Left kidney (tissue), 2 donors: ENCODE data around the gene UCN. TPM values are rescaled to one million over a fixed set of nuclear protein-coding genes. Genes with fewer than 3 reads are reported as not detected.
A peak's percentile ranks its signal among the peaks of the same experiment; 100 is the strongest.
"Not testable (repeated sequence)": the region's sequence is repeated elsewhere in the genome, so short reads cannot be mapped to it uniquely, and the experiment has no call there.

Source experiments
- DNase-seq: peaks from one replicate; pipeline ENCODE4 v3.0.0-alpha.2; 2013
- polyA plus RNA-seq: library from polyadenylated mRNA; unstranded; fragments of 120-200 nt; gene quantifications from one replicate; pipeline ENCODE4 v1.2.1, GENCODE V29; 2013; ENCODE audit not compliant: insufficient read length

UCN gene
- polyA plus RNA-seq, 1 donor: 0.65 TPM

DNA sequence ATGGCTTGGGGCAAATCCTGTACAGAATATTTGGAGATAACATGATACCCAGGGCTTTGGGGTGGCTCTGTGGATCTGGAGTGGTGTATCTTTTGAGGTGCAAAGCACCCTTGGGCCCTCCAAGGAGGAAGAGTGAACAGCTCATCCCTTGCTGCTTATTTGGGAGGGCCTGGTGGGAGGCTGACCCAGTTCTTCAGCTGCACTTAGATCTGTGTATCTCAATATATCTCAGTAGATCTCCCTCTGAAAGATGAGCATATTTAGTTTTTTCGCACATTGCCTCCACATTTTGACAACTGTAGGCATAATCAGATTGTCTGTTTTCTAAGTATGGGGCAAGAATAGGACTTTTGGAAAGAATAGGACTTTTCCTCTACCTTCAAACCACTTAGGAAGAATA, 23.2 kb downstream of the UCN start:
- no peak for DNase-seq

GRCh38 chr2:27282892-27283291, 25.4 kb downstream of the UCN start:
- no peak for DNase-seq

- DNase-seq: no peak
These were observed 26.2 kb downstream of the UCN start, which contains the start of gene TRIM54 for GRCh38 chr2:27281855-27282559. Gene TRIM54 (plus strand): TSS chr2:27282429. CDS start chr2:27282732, 303 bp downstream.

- no peak for DNase-seq
These were observed 26.8 kb downstream of the UCN start for GRCh38 chr2:27281442-27281841.

DNA sequence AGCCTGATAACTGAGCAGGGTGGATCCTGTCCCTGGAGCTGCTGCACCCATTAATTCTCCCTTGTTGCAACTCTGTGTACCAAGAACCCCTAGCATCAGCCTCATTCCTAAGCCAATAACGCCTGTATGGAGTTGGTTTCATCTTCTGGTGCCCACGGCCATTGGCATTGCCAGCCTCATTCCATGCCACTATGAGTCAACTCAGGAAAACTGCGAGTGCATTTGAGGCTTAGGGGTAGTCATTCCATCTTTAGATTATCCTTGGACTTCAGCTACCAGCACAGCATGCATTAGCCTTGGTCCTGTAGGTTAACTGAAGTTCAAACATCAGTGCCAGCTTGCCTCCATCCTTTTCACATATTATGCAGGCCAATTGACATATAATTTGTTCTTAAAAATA, 27.4 kb downstream of the UCN start:
- DNase-seq: no peak

GRCh38 chr2:27278010-27278409, 30.2 kb downstream of the UCN start:
- no peak for DNase-seq

DNA sequence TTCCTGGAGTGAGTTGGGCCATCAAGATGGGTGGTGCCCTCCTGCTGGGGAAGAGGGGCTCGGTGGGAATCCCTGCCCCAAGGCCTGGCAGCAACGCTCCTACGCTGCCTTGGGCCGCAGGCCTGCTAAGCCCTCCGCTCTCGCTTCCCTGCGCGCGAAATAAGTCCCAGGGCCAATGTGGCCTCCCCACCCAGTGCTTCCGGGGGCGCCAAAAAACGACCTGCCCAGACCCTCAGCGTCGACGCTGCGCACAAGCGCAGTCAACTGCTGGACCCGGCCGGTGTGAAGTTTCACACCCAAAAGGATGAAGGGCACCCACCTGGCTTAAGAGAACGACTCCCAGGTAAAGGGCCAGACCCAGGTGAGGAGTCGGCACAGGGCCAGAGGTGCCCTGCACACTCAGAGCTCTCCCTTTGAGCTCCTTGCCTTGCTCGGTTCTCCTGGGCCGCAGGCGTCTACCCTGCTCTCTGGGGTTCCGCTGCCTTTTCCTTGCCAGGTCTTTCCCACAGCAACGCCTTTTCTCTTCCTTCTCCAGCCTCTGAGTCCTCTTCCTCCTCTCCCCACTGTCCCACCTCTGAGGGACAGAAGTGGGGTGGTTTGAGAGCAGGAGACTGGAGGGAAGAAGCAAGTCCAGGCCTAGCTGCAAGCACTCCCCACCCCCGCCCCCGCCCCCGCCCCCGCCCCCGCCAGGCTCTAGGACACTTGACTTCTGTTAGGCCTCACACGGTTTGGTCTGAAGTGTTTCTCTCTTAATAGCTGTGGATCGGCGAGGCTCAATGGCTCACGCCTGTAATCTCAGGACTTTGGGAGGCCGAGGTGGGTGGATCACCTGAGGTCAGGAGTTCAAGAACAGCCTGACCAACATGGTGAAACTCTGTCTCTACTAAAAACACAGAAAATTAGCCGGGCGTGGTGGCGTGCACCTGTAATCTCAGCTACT, 32.8 kb downstream of the UCN start, which contains the start of gene DNAJC5G:
DNAJC5G (plus strand) TSS at position 223 of the 940 bp plus-strand sequence. CDS start 1,296 bp downstream, outside the sequence.
- DNase-seq: no peak

DNA sequence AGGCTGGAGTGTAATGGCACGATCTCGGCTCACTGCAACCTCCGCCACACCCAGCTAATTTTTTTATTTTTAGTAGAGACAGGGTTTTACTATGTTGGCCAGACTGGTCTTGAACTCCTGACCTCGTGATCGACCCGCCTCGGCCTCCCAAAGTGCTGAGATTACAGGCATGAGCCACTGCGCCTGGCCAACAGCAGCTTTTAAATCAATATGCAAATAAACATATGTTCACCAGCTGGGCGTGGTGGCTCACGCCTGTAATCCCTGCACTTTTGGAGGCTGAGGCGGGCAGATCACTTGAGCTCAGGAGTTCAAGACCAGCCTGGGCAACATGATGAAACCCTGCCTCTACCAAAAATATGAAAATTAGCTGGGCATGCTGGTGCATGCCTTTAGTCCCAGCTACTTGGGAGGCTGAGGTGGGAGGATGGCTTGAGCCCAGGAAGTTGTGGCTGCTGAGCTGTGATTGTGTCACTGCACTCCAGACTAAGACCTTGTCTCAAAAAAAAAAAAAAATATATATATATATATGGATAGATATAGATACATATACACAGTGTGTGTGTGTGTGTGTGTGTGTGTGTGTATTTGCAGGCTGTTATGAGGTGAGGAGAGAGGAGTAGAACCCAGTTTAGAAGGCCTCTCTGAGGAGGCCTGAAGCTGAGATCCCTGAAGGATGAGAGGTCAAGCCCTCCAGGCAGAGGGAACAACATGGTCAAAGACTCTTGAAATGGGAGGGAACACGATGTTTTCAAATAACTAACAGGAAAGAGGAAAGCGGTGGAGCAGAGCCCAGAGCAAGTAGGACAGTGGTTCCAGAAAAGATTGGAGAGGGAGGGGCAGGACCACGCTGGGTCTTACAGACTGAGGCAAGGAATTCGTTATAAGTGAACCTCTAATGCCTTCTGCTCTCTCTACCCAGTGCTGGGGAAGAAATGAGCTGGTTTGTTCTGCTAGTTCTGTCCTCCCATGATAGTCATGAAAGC, 35.4 kb downstream of the UCN start:
- not testable (repeated sequence) for DNase-seq

- DNase-seq: no peak
These were observed 36.5 kb downstream of the UCN start for GRCh38 chr2:27271631-27272340.

DNA sequence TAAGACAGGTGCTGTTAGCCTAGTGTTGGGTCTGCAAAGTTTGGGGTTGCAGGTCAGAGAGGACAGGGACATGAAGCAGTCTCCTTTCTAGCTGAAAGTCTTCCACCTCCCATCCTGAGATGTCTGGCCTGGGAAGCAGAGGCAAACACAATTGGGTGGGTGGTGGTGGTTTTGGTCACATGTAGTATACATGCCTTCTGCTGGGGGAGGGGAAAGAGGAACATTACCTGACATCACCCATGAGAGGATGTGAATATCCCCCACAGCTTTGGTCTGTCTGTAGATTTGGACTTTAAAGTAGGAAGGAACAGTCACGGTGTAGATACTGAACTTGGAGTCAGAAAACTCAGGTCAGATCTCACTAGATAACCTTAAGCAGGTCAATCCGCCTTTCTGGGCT, 37.6 kb downstream of the UCN start:
- DNase-seq: no peak

- DNase-seq: no peak
These were observed 38.1 kb downstream of the UCN start for GRCh38 chr2:27270131-27270530.

GRCh38 chr2:27268296-27268695, 39.9 kb downstream of the UCN start:
- not testable (repeated sequence) for DNase-seq

DNA sequence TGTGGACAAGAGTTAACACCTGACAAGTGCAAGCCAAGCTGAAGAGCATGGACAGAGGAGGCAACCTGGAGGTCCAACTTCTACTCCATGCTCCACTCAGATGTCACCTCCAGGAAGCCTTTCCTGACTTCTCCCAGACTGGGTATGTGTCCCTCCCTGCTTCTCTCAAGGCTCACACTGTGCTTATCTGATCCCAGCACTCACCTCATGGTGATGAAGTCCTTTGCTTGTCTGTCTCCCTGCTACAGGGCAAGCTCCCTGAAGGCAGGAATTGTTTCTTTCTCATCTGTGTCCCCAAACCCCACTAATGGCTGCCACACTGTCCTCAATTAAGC, 42.7 kb downstream of the UCN start:
- no peak for DNase-seq

DNA sequence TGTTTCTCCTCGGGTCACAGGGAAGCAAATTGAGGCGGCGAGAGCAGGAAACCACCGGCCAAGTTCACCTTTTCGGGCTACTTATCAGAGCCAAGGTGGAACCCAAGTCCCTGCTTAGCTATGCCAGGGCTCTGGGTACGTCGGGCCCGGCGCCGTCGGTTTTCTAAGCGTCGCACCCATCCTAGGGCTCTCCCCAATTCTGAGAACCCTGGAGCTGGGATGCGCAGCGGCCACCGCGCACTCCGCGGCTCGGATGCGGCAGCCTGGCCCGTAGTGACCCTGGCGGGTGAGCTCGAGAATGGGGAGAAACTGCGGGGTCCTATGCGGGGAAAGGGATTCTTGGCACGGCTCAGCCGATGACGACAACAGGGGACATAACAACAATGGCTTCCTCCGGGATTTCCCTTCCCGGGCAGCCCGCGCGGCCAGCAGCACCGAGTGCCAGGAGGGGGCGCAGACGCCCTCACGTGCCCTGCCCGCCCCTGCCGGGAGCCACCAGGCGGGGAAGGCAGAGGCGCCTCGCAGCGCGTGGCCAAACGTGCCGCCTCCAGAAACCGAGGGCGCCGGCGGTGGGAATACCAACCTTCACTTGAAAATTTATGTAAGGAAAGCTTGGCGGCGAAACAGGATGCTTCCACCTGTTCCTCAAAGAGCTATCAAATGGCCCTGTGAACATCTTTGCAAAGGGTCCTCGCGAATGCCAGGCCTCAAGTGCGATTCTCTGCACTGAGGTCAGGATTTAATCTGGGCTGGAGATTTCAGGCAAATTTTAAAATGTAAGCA, 43.3 kb downstream of the UCN start:
- DNase-seq: peak; percentile 73

DNA sequence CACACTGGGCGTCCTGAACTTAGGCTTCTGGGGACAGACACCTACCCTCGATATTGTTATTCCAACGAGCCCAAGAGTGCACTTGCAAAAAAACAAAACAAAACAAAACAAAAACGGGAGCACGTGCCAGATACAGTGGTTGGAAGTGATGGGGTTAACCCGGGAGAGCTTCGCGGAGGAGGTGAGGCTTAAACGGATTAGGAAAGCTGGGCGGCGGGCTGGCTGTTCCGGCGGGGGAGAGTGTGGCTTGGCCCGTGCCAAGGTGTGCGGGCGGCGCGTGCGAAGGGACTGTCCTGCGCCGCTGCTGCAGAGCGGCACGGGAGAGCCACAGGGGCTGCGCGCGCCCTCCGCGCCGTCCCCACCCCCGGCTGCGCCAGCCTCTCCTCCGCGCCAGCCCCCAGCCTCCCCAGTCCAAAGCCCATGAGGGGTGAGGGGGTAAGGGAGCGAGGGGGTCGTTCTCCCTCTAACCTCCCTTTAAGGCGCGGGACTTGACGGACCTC, 43.9 kb downstream of the UCN start:
- DNase-seq: no peak

- DNase-seq: no peak
These were observed 44.7 kb downstream of the UCN start for GRCh38 chr2:27263287-27264252.

DNA sequence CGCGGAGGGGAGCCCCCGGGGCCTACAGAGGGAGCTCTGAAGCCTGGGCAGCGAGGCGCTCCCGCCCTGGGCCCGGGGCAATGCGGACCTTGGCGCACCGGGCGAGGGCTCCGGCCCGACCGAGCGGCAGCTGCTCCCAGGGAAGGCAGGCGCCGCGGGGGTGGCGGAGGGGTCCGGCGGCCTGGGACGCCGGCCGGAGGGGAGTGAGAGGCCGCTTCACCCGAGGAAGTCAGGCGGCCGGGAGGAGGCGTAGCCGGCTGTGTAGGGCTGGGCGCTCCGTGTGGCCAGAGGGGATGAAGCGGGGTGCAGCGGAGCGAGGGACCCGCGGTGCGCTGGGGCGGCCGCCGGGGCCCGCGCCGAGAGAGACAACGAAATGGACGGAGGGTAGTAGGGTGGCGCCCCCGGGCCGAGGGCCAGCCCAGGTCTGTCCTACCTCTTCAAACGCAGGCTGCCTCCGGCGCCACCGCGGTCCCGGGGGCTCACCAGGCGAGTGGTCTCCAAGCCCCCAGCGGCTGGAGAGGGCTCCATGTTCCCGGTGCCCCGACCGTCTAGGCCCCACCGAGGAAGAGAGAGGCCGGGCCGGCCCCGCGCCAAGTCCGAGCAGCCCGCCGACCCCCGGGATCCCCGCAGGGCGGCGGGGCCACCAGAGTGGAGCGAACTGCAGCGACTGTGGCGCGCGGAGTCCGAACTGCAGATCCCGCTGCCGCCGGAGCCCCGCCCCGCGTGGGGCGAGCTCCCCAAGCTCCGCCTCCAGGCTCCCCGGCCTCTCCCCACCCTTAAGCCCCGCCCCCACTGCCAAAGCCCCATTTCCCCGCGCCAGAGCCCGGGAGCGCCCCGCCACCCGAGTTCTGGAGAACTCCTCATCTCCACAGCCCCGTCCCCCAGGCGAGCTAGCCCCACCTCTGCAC, 45.6 kb downstream of the UCN start, which contains the start of gene SLC30A3:
SLC30A3 (minus strand) TSS at position 669 of the 908 bp plus-strand sequence; CDS start at position 528, 141 bp downstream.
- no peak for DNase-seq

DNA sequence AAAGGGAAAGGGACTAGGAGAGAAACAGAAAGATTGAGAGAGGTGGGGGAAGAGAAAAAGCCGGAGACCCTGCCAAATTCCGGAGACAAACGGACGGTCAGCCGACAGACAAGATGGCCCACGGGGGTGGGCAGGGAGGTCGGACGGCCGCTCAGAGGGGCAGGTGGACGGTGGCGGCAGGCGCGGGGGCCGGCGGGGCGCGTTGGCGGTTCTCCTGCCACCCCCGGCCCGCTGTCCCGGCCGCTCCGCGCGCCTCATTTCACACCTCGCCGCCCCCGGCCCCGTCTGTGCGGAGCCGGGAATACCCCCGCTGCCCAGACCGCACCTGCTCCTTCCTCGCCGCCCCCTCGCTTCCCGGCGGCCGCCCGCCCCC, 46.3 kb downstream of the UCN start:
- no peak for DNase-seq
